ENCODE data around the gene CDC14C. TPM values are rescaled to one million over a fixed set of nuclear protein-coding genes. Genes with fewer than 3 reads are reported as not detected.

CDC14C gene
- not detected in 2 replicates for total RNA-seq

GRCh38 chr7:48924433-48924832 lies at the start of gene CDC14C:
Gene CDC14C (plus strand): TSS chr7:48924547. CDS start chr7:48924673, 126 bp downstream.

All from smooth muscle cell of the pulmonary artery (primary cell).